SK-N-SH (cell line): ENCODE results near the gene CYP27A1. TPM values are rescaled to one million over a fixed set of nuclear protein-coding genes. Genes with fewer than 3 reads are reported as not detected.

Experiments
- CTCF ChIA-PET: fragments of 300-600, 350-600 bp; formaldehyde crosslinking; extraction: SDS; loops from one replicate; lab custom pipeline; 2021; lab: Yijun Ruan, JAX
- POLR2A ChIA-PET: fragments of 350-600 bp; sonication (Branson Sonifier 250); formaldehyde crosslinking; extraction: SDS; loops from one replicate; lab custom pipeline; 2020; ENCODE audit warnings: antibody characterized with exemption, inconsistent platforms; lab: Yijun Ruan, JAX
- DNase-seq: peaks from one replicate; pipeline ENCODE4 v3.0.0; 2012
- H2AFZ ChIP-seq: fragments of 200-600 bp; sonication (generic); 2 replicates; pipeline ENCODE4 v1.8.1; 2016; ENCODE audit warnings: antibody characterized with exemption, mild to moderate bottlenecking, low read depth
- H3F3A ChIP-seq: fragments of 200-600 bp; sonication (generic); replicated peaks from 2 replicates; pipeline ENCODE3; 2016; ENCODE audit warnings: antibody characterized with exemption, mild to moderate bottlenecking; ENCODE audit not compliant: insufficient read depth
- H3K27ac ChIP-seq, 2 experiments: fragments of 200-500 bp in 1 of 2; fragments of 200-600 bp in 1 of 2; sonication (Bioruptor generic) in 1 of 2; sonication (generic), shearing (Covaris generic) in 1 of 2; 2 replicates each; pipeline versions ENCODE4 v1.5.1 to v1.6.1; 2014 to 2016; ENCODE audit warnings: low read depth in 2 of 2, inconsistent platforms in 1 of 2, low read length in 1 of 2, mild to moderate bottlenecking in 1 of 2, mixed read lengths in 1 of 2
- H3K27me3 ChIP-seq: fragments of 200-600 bp; sonication (generic), shearing (Covaris generic); 2 replicates; pipeline ENCODE4 v1.6.1; 2016; ENCODE audit warnings: mixed run types; ENCODE audit not compliant: insufficient read depth
- H3K36me3 ChIP-seq, 2 experiments: fragments of 200-500 bp in 1 of 2; fragments of 200-600 bp in 1 of 2; sonication (Bioruptor generic) in 1 of 2; sonication (generic) in 1 of 2; replicated peaks in 1 of 2; 2 replicates each; pipeline versions ENCODE3 to v1.5.1; 2014 to 2016; ENCODE audit warnings: low read length in 1 of 2, mild to moderate bottlenecking in 1 of 2; ENCODE audit not compliant: insufficient read depth in 2 of 2, control insufficient read depth in 1 of 2
- H3K4me1 ChIP-seq, 2 experiments: fragments of 200-500 bp in 1 of 2; fragments of 200-600 bp in 1 of 2; sonication (Bioruptor generic) in 1 of 2; sonication (generic), shearing (Covaris generic) in 1 of 2; 2 replicates each; pipeline versions ENCODE4 v1.5.1 to v1.6.1; 2014 to 2016; ENCODE audit warnings: low read depth in 1 of 2, low read length in 1 of 2, mixed run types in 1 of 2; ENCODE audit not compliant: insufficient read depth in 2 of 2, control insufficient read depth in 1 of 2
- H3K4me2 ChIP-seq: fragments of 200-600 bp; sonication (generic), shearing (Covaris generic); 2 replicates; pipeline ENCODE4 v1.6.1; 2017; ENCODE audit warnings: mixed run types
- H3K4me3 ChIP-seq, 2 experiments: fragments of 200-500 bp in 1 of 2; fragments of 200-600 bp in 1 of 2; sonication (Bioruptor generic) in 1 of 2; sonication (generic), shearing (Covaris generic) in 1 of 2; 2 replicates each; pipeline versions ENCODE4 v1.5.1 to v1.8.1; 2014 to 2016; ENCODE audit warnings: low read depth in 2 of 2, inconsistent platforms in 1 of 2, low read length in 1 of 2, mild to moderate bottlenecking in 1 of 2, mixed read lengths in 1 of 2, moderate library complexity in 1 of 2
- H3K79me2 ChIP-seq: fragments of 200-600 bp; sonication (generic); 2 replicates; pipeline ENCODE4 v1.8.1; 2017; ENCODE audit warnings: mild to moderate bottlenecking; ENCODE audit not compliant: insufficient read depth
- H3K9ac ChIP-seq: fragments of 200-600 bp; sonication (generic); 2 replicates; pipeline ENCODE4 v1.6.1; 2017; ENCODE audit warnings: mixed run types
- H3K9me2 ChIP-seq: fragments of 200-600 bp; sonication (generic); 2 replicates; pipeline ENCODE4 v1.6.1; 2017; ENCODE audit warnings: mixed run types
- H3K9me3 ChIP-seq: fragments of 200-600 bp; sonication (generic); 2 replicates; pipeline ENCODE4 v1.6.1; 2017; ENCODE audit warnings: mixed run types, mild to moderate bottlenecking, moderate library complexity
- H4K20me1 ChIP-seq: fragments of 200-600 bp; sonication (generic); 2 replicates; pipeline ENCODE4 v1.6.1; 2017; ENCODE audit warnings: mild to moderate bottlenecking, mixed run types; ENCODE audit not compliant: insufficient read depth
- FOXJ3 ChIP-seq: sonication (generic); formaldehyde crosslinking; IDR thresholded peaks from 2 replicates; pipeline ENCODE4 v1.5.1; 2020; ENCODE audit warnings: mild to moderate bottlenecking, missing genetic modification reagents
- JUND ChIP-seq: IDR thresholded peaks from 2 replicates; pipeline ENCODE4 v1.4.0; 2012
- MXI1 ChIP-seq: IDR thresholded peaks from 2 replicates; pipeline ENCODE4 v1.6.1; 2012; ENCODE audit warnings: mild to moderate bottlenecking, low read depth, low read length, improper control_type of control experiment
- NRF1 ChIP-seq: IDR thresholded peaks from 2 replicates; pipeline ENCODE4 v1.6.1; 2012; ENCODE audit warnings: low read depth, mild to moderate bottlenecking, low read length
- PBX3 ChIP-seq: IDR thresholded peaks from 2 replicates; pipeline ENCODE4; 2012
- REST ChIP-seq: IDR thresholded peaks from 2 replicates; pipeline ENCODE4 v1.6.1; 2012; ENCODE audit warnings: mild to moderate bottlenecking, low read depth, low read length, moderate library complexity
- RXRA ChIP-seq: IDR thresholded peaks from 2 replicates; pipeline ENCODE4 v1.4.0; 2012; ENCODE audit warnings: low read depth, mild to moderate bottlenecking, borderline replicate concordance
- SMC3 ChIP-seq: IDR thresholded peaks from 2 replicates; pipeline ENCODE4 v1.6.1; 2012; ENCODE audit warnings: low read depth, low read length, improper control_type of control experiment
- TAF1 ChIP-seq: IDR thresholded peaks from 2 replicates; pipeline ENCODE4 v1.6.1; 2012; ENCODE audit warnings: low read depth, mild to moderate bottlenecking, low read length, moderate library complexity, borderline replicate concordance
- ZBTB33 ChIP-seq: IDR thresholded peaks from 2 replicates; pipeline ENCODE4 v1.4.0; 2012; ENCODE audit warnings: low read depth, borderline replicate concordance
- whole genome bisulfite sequencing: methylation state at CpG from one replicate; pipeline ENCODE4 v1.1.6; 2017; ENCODE audit warnings: low lambda C conversion rate; 5-methylcytosine and 5-hydroxymethylcytosine counted together
- polyA plus RNA-seq, 3 experiments: library from polyadenylated mRNA; depleted of rRNA; stranded (reverse); fragments of >200 nt; gene quantifications; 2 replicates each; pipeline ENCODE4 v1.2.3, GENCODE V29; 2012

The CYP27A1 gene
- polyA plus RNA-seq, 1 of the 3 experiments (the other 2 are of a cell fraction) = 0.54 TPM

- ChIA-PET POLR2A (interaction anchor here (0.6 kb wide), 1 partner anchor 161 kb away, joined by 5 read pairs; no protein-coding TSS in a partner anchor), CTCF (no interaction called here)
- Histone ChIP-seq H3K9ac (no peak overlapping the region), H4K20me1 (no peaks in the 10 kb centered on the region), H3K4me3 (no peak overlapping the region), H3K9me2 (no peaks in the 10 kb centered on the region), H3K27me3 (no peaks in the 10 kb centered on the region), H3K36me3 (no peaks in the 10 kb centered on the region), H3K4me2 (no peak overlapping the region), H3K9me3 (0 out of 2 replicates have a peak, but pooled peaks cover 4% of the 10 kb centered on the region), H3F3A (no peaks in the 10 kb centered on the region), H3K4me1 (peaks cover 6 to 9% of the 10 kb centered on the region in 2 experiments; a peak in 2 of 4 replicates), H2AFZ (no peak overlapping the region), H3K79me2 (no peaks in the 10 kb centered on the region), H3K27ac (no peak overlapping the region)
- no peak for DNase-seq
- TF ChIP-seq SMC3 (no peak), REST (no peak), RXRA (no peak), ZBTB33 (no peak), FOXJ3 (CRISPR knock-in tag) (no peak), TAF1 (no peak), PBX3 (no peak), MXI1 (no peak), NRF1 (no peak), JUND (no peak)
- 59% methylated on average over 4 of the region's 4 CpGs for WGBS
Observed at GRCh38 chr2:218802386-218802994, 20.5 kb downstream of the CYP27A1 start.
